OCI-LY7 (cell line): ENCODE results near the gene CLIC4. TPM values are rescaled to one million over a fixed set of nuclear protein-coding genes. Genes with fewer than 3 reads are reported as not detected.

Experiments
- BruUV-seq: library from RNA; stranded (reverse); fragments of 400-500 nt; replicated peaks from 2 replicates; lab custom pipeline; 2021; lab: Mats Ljungman, UMichigan
- CTCF ChIA-PET: fragments of 300-600 bp; sonication (Branson Sonifier 250); formaldehyde crosslinking; loops from one replicate; lab custom pipeline; 2022; ENCODE audit warnings: antibody characterized with exemption; ENCODE audit not compliant: unreplicated experiment; lab: Charles Lee
- POLR2A ChIA-PET: fragments of 300-600 bp; sonication (Branson Sonifier 250); formaldehyde crosslinking; loops from one replicate; lab custom pipeline; 2022; ENCODE audit warnings: antibody characterized with exemption; lab: Charles Lee
- DNase-seq: peaks from one replicate; pipeline ENCODE4 v3.0.0-alpha.2; 2015; ENCODE audit warnings: low spot score
- H2AFZ ChIP-seq: fragments of 200-600 bp; sonication (generic), shearing (Covaris generic); 2 replicates; pipeline ENCODE4 v1.6.1; 2014; ENCODE audit warnings: mild to moderate bottlenecking, antibody characterized with exemption, low read length, moderate library complexity
- H3K27ac ChIP-seq: fragments of 200-600 bp; sonication (generic); 2 replicates; pipeline ENCODE4 v1.5.1; 2014; ENCODE audit warnings: mixed run types, low read depth, mild to moderate bottlenecking, moderate library complexity, low read length, inconsistent platforms; ENCODE audit not compliant: poor library complexity, severe bottlenecking
- H3K36me3 ChIP-seq: fragments of 200-600 bp; sonication (generic); 2 replicates; pipeline ENCODE4 v1.6.1; 2014; ENCODE audit warnings: mild to moderate bottlenecking, antibody characterized with exemption, low read length, moderate library complexity, mixed read lengths; ENCODE audit not compliant: insufficient read depth
- H3K4me1 ChIP-seq: fragments of 200-600 bp; sonication (generic); 2 replicates; pipeline ENCODE4 v1.5.1; 2014; ENCODE audit warnings: mild to moderate bottlenecking, low read length; ENCODE audit not compliant: insufficient read depth, poor library complexity, severe bottlenecking
- H3K4me2 ChIP-seq: fragments of 200-600 bp; sonication (generic); 2 replicates; pipeline ENCODE4 v1.6.1; 2014; ENCODE audit warnings: mild to moderate bottlenecking, low read length
- H3K4me3 ChIP-seq: fragments of 200-600 bp; sonication (generic); 2 replicates; pipeline ENCODE4 v1.5.1; 2014; ENCODE audit warnings: mild to moderate bottlenecking, low read depth, low read length; ENCODE audit not compliant: poor library complexity, severe bottlenecking
- H3K79me2 ChIP-seq: fragments of 200-600 bp; sonication (generic); 2 replicates; pipeline ENCODE4 v1.6.1; 2016; ENCODE audit warnings: low read depth, mild to moderate bottlenecking, low read length, moderate library complexity, mixed read lengths; ENCODE audit not compliant: insufficient read depth
- H3K9me2 ChIP-seq: fragments of 200-600 bp; sonication (generic); 2 replicates; pipeline ENCODE4 v1.6.1; 2016; ENCODE audit warnings: mild to moderate bottlenecking, low read length, mixed read lengths; ENCODE audit not compliant: insufficient read depth
- H3K9me3 ChIP-seq: fragments of 200-600 bp; sonication (generic); 2 replicates; pipeline ENCODE4 v1.6.1; 2014; ENCODE audit warnings: mild to moderate bottlenecking, mixed run types, low read length, mixed read lengths
- H4K20me1 ChIP-seq: fragments of 200-600 bp; sonication (generic); 2 replicates; pipeline ENCODE4 v1.6.1; 2014; ENCODE audit warnings: mild to moderate bottlenecking, antibody characterized with exemption, low read length, moderate library complexity, mixed read lengths; ENCODE audit not compliant: insufficient read depth
- CTCF ChIP-seq: fragments of 200-600 bp; sonication (generic); conservative IDR thresholded peaks from 2 replicates; pipeline ENCODE4 v1.5.1; 2014; ENCODE audit warnings: mild to moderate bottlenecking, antibody characterized with exemption, low read length, moderate library complexity, mixed read lengths
- EZH2phosphoT487 ChIP-seq: fragments of 200-600 bp; sonication (generic); IDR thresholded peaks from 2 replicates; pipeline ENCODE4 v1.6.1; 2018; ENCODE audit warnings: low read depth, borderline replicate concordance, mild to moderate bottlenecking, mixed run types, antibody characterized with exemption, low read length, moderate library complexity, mixed read lengths
- intact Hi-C: fragments of 100-400 bp; cut with micrococcal nuclease; formaldehyde crosslinking; loops from one replicate; pipeline ENCODE4 v1.10.0; 2022; ENCODE audit not compliant: unreplicated experiment
- total RNA-seq, 2 experiments: library from RNA; depleted of rRNA in 1 of 2; stranded (reverse); fragments of >200 nt in 1 of 2; shearing (Covaris generic) in 1 of 2; gene quantifications; 2 replicates each; pipeline ENCODE4 v1.2.3, GENCODE V29; 2014 to 2022

Gene CLIC4
- total RNA-seq, 2 experiments from 2014 or later, result 35.5 to 116 TPM

GRCh38 chr1:24850328-24850920, 105.2 kb downstream of the CLIC4 start:
- intact Hi-C loops, result no loop called here
- Histone ChIP-seq H2AFZ (no peak overlapping the region), H3K4me1 (peaks cover 19% of the 10 kb centered on the region), H3K9me2 (no peaks in the 10 kb centered on the region), H3K4me3 (no peak overlapping the region), H3K9me3 (no peaks in the 10 kb centered on the region), H3K79me2 (no peaks in the 10 kb centered on the region), H3K27ac (no peak overlapping the region), H3K36me3 (peaks cover 7% of the 10 kb centered on the region; the same call in 1 of the 2 replicates), H3K4me2 (no peak overlapping the region), H4K20me1 (peaks cover 3% of the 10 kb centered on the region; the same call in 1 of the 2 replicates)
- POLR2A ChIA-PET, result no interaction called here
- DNase-seq, result no peak
- CTCF ChIA-PET, result no interaction called here
- no TSS peak for BruUV-seq
- TF ChIP-seq CTCF, result no peak
- no peak for TF ChIP-seq EZH2phosphoT487

- intact Hi-C loops, result no loop called here
- H3K79me2 ChIP-seq, result no peaks in the 10 kb centered on the region
- H3K9me3 ChIP-seq, result no peaks in the 10 kb centered on the region
- no peak for DNase-seq
- ChIA-PET POLR2A (no interaction called here), CTCF (no interaction called here)
- no peak overlapping the region for H3K4me3 ChIP-seq
- H3K9me2 ChIP-seq, result no peaks in the 10 kb centered on the region
- no peak overlapping the region for H3K27ac ChIP-seq
- no peak overlapping the region for H3K4me2 ChIP-seq
- peaks cover 3% of the 10 kb centered on the region; the same call in 1 of the 2 replicates for H4K20me1 ChIP-seq
- BruUV-seq, result no TSS peak
- TF ChIP-seq CTCF, result no peak
- TF ChIP-seq EZH2phosphoT487, result no peak
- no peaks in the 10 kb centered on the region for H3K36me3 ChIP-seq
- H3K4me1 ChIP-seq, result peaks cover 4% of the 10 kb centered on the region
- no peak overlapping the region for H2AFZ ChIP-seq
These were observed 108.4 kb downstream of the CLIC4 start for GRCh38 chr1:24853649-24854048.

- Histone ChIP-seq H3K79me2 (no peaks in the 10 kb centered on the region), H3K27ac (no peak overlapping the region), H2AFZ (no peak overlapping the region), H3K9me3 (no peaks in the 10 kb centered on the region), H4K20me1 (no peaks in the 10 kb centered on the region; the same call in 1 of the 2 replicates), H3K4me3 (no peak overlapping the region), H3K9me2 (no peaks in the 10 kb centered on the region), H3K4me2 (no peak overlapping the region), H3K4me1 (no peaks in the 10 kb centered on the region), H3K36me3 (no peaks in the 10 kb centered on the region)
- ChIA-PET POLR2A (no interaction called here), CTCF (no interaction called here)
- TF ChIP-seq CTCF, result no peak
- no peak for TF ChIP-seq EZH2phosphoT487
- intact Hi-C loops, result no loop called here
- DNase-seq, result no peak
- BruUV-seq, result no TSS peak
These were observed 110.2 kb downstream of the CLIC4 start for GRCh38 chr1:24855474-24855873.
